HG03378 (cell line): ENCODE results near the gene KLHL26.
"Not testable (repeated sequence)": the region's sequence is repeated elsewhere in the genome, so short reads cannot be mapped to it uniquely, and the experiment has no call there.

Source experiments
- ATAC-seq: cut with Tn5 transposase; IDR thresholded peaks from one replicate; pipeline ENCODE4 v1.9.1; 2021; ENCODE audit warnings: mild to moderate bottlenecking, moderate library complexity; ENCODE audit not compliant: unreplicated experiment

KLHL26 gene

GRCh38 chr19:18680148-18680547 is 43.3 kb downstream of the KLHL26 start:
- ATAC-seq: not testable (repeated sequence)

- ATAC-seq: no peak
These were observed 45.9 kb downstream of the KLHL26 start for GRCh38 chr19:18682807-18683108.

- no peak for ATAC-seq
These were observed 46.5 kb downstream of the KLHL26 start, which contains the start of gene CRTC1 for GRCh38 chr19:18683109-18683957. Gene CRTC1 (plus strand): TSS chr19:18683680. CDS start chr19:18683703, 23 bp downstream.

GRCh38 chr19:18683958-18684641 is 47.3 kb downstream of the KLHL26 start:
- ATAC-seq: no peak

GRCh38 chr19:18684642-18684993 is 47.8 kb downstream of the KLHL26 start:
- ATAC-seq: no peak

GRCh38 chr19:18685597-18686190 is 48.9 kb downstream of the KLHL26 start:
- ATAC-seq: no peak

GRCh38 chr19:18687740-18688465 is 51.1 kb downstream of the KLHL26 start:
- no peak for ATAC-seq

- no peak for ATAC-seq
These were observed 59.2 kb downstream of the KLHL26 start for GRCh38 chr19:18696023-18696422.

DNA sequence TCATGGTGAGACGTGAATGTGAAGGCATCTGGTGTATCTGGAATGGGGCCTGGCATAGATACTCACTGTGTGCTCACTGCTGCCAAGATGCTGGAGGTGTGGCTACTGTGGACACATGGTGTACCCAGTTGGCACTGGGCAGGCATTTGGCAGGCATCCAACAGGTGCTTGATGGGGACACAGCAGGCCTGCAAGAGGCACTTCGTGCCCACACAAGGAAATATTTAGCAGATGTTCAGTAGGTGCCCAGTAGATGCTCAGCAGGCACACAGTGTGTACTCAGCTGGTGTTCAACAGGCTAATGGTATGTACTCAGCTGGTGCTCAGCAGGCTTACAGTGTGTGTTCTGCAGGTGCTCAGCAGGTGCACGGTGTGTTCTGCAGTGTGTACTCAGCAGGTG is 60.9 kb downstream of the KLHL26 start:
- no peak for ATAC-seq

- no peak for ATAC-seq
These were observed 61.7 kb downstream of the KLHL26 start for GRCh38 chr19:18698321-18699167.

- no peak for ATAC-seq
These were observed 62.7 kb downstream of the KLHL26 start for GRCh38 chr19:18699403-18700054.

- ATAC-seq: no peak
These were observed 63.8 kb downstream of the KLHL26 start for GRCh38 chr19:18700501-18701249.

GRCh38 chr19:18701250-18701608 is 64.4 kb downstream of the KLHL26 start:
- no peak for ATAC-seq

- no peak for ATAC-seq
These were observed 67.2 kb downstream of the KLHL26 start for GRCh38 chr19:18704054-18704453.

DNA sequence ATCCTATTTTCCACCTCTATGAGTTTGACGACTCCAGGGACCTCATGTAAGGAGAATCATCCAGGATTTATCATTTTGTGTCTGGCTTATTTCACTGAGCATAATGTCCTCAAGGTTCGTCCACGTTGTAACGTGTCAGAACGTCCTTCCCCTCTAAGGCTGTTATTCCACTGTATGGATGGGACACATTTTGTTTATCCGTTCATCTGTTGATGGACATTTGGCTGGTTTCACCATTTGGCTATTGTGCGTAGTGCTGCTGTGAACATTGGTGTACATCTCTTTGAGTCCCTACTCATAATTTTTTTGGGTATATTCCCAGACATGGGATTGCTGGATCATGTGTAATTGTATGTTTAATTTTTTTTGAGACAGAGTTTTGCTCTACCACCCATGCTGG is 68.1 kb downstream of the KLHL26 start:
- no peak for ATAC-seq

DNA sequence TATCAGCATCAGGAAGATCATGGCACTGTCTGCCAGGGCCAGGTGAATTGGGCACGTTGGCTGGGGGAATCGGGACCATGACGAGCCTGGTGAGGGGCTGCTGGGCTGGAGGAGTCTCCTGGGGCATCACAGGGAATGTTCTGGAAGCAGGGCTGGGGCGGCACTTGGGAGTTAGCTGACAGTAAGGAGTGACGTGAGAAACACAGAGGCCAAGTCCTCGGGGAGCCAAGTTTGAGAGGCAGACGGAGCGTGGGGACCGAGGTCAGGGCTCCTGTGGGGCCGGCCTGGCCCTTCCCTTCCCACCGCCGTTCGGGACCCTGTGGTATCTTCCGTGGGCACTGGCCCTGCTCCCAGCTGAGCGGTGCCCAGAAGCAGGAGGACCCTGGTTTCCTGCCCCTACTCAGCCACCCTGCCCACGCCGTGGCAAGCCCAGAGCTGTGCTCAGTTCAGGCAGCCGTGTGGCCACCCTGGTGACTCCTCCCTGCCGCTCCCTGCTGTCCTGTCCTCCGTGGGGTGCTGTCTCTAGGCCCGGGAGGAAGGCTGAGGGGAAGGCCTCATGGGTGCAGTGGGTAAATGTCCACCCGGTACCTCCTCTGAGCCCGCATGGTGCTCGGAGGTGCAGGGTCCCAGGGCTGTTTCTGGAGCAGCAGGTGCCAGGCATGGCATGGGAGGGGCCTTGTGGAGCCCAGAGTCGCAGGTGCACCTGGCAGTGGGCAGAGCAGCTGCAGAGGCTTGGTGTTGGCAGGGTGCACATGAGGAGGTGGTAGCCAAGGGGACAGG is 71.8 kb downstream of the KLHL26 start:
- ATAC-seq: no peak

DNA sequence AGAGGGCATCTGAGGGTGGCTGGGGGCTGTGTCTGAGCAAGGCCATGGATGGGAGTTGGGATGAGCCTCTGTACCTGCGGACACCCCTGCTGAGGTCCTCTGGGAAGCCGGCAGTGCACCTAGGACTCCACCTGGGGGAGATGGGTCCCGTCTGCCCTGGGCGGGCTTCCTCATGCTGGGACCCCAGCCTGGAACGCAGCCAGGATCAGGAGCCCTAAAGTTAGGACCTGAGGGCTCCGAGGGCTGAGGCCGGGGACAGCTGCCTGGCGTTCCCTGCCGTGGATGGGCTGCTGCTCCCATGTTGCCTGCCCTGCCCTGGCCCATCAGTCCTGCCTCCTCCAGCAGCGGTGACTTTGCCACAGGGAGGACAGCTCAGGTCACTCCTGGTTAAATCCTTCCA is 72.7 kb downstream of the KLHL26 start:
- no peak for ATAC-seq

DNA sequence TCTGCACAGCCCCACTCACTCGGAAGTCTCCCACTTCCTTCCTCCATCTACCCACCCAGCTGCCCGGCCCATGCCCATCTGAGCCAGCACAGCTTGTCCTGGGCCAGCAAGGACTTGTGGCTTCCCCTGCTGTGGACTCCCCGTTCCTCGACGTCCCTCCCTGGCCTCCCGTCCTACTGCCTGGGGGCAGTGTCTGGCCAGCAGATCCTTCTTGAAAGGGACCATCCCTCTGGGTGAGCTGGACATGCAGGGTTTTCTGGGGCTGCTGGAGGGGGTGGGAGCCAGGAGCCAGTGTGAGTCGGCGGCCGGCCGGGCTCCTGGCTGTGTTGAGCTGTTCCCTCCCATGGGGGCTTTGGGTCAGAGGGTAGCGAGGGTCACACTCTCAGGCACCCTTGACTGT is 73.4 kb downstream of the KLHL26 start:
- ATAC-seq: no peak
